A673 (cell line): Measurements from ENCODE around the gene PLEKHS1.

Experiments used
- CTCF ChIP-seq: fragments of 300-800, 200-600 bp; sonication (generic); conservative IDR thresholded peaks from 2 replicates; pipeline ENCODE4 v1.5.1; 2017; ENCODE audit warnings: low read depth, mild to moderate bottlenecking, antibody characterized with exemption, low read length, moderate library complexity, mixed read lengths
- EZH2 ChIP-seq: fragments of 200-600 bp; sonication (generic); IDR thresholded peaks from 2 replicates; pipeline ENCODE4 v1.6.1; 2017; ENCODE audit warnings: borderline replicate concordance, low read depth, mild to moderate bottlenecking, mixed read lengths, antibody characterized with exemption, low read length; ENCODE audit not compliant: poor library complexity, severe bottlenecking

DNA sequence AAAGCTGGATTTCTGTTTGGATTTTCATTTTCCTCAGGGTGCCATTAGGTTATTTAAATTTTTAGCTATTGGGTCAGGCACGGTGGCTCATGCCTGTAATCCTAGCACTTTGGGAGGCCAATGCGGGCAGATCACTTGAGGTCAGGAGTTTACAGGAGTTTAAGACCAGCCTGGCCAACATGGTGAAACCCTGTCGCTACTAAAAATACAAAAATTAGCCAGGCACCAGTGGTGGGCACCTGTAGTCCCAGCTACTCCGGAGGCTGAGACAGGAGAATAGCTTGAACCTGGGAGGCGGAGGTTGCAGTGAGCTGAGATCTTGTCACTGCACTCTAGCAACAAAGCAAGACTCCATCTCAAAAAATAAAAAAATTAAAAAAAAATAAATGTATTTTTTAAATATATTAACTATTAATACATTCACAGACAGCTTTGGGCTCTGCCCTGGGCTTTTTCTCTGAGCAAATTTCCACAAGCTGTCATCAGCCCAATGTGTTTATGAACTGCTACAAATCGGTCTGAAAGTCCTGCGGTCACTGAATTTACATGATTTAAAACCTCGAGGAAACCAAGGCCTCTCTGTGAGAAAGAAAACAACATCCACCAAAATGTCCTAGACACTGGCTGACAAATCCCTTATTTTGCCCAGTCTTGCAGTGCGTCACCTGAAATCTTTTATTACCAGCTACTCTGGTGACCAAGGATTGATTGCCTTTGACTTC lies 19.2 kb upstream of the PLEKHS1 start:
- TF ChIP-seq CTCF: no peak
- TF ChIP-seq EZH2: no peak
